Activated T-cell treated with anti-CD3 and anti-CD28 coated beads for 48 hours (primary cell): ENCODE measurements around the gene TMEM88.
A peak's percentile ranks its signal among the peaks of the same experiment; 100 is the strongest.
"Not testable (repeated sequence)": the region's sequence is repeated elsewhere in the genome, so short reads cannot be mapped to it uniquely, and the experiment has no call there.

Experiments
- DNase-seq: peaks from one replicate; pipeline ENCODE4 v3.0.0-alpha.2; 2020; ENCODE audit warnings: low read depth

TMEM88 gene

DNA sequence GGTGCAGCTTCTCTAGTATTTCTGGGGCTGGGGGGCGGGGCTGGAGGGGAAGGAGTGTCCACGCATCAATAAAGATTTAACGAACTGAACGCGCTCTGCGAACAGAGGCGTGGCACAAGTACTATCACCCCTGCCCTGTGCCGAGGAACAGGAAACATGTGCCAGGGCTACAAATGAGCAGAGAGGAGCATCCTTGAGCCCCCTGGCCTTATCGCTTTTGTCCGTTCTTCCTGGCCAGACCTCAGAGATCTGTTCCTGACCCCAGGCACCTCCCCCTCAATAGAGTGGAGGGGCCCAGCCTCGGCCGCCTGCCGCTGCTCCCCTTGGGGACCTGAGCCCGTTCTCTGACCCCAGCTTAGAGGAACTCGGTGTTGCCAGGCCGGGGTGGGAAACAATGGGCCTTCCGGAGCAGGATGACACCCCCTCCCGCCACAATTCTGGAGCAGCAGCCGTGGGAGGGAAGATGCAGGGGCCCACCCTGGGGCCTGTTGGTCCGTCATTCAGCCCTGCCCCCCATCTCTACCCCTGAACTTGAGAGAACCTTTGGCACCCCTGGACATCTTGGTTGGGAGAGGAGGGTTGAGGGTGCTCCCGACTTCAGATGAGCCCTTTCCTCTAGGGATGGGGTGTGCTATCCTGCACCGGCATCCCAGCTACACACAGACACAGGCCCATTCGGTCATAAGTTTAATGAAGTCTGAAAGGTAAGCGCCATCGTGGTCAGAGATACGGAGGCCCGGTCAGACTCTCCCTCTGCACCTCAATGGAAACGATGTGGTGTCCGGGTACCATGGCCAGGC is 1.3 kb downstream of the TMEM88 start:
- no peak for DNase-seq

- peak; percentile 87 for DNase-seq
These were observed 2.2 kb downstream of the TMEM88 start, which contains the start of gene NAA38 for GRCh38 chr17:7856811-7857712. Gene NAA38, minus strand, starts transcription at chr17:7857559. Its CDS starts 96 bp downstream, at chr17:7857463.

GRCh38 chr17:7857713-7858521 is 3.1 kb downstream of the TMEM88 start, which contains the start of gene CYB5D1:
Gene CYB5D1, plus strand, starts transcription at chr17:7858003. Its CDS starts 132 bp downstream, at chr17:7858135.
- peak; percentile 80 for DNase-seq

GRCh38 chr17:7858522-7858810 is 3.6 kb downstream of the TMEM88 start:
- DNase-seq = no peak

GRCh38 chr17:7859028-7859427 is 4.2 kb downstream of the TMEM88 start:
- no peak for DNase-seq

- no peak for DNase-seq
These were observed 8.0 kb downstream of the TMEM88 start for GRCh38 chr17:7862692-7863437.

DNA sequence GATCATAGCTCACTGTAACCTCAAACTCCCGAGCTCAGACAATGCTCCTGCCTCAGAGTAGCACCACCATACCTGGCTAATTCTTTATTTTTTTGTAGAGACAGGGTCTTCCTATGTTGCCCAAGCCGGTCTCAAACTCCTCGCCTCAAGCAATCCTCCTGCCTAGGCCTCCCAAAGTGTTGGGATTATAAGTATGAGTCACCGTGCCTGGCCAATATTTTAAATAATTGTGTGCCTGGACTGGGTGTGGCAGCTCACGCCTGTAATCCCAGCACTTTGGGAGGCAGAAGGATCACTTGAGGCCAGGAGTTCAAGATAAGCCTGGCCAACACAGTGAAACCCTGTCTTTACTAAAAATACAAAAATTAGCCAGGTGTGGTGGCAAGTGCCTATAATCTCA is 9.5 kb downstream of the TMEM88 start:
- DNase-seq = not testable (repeated sequence)

DNA sequence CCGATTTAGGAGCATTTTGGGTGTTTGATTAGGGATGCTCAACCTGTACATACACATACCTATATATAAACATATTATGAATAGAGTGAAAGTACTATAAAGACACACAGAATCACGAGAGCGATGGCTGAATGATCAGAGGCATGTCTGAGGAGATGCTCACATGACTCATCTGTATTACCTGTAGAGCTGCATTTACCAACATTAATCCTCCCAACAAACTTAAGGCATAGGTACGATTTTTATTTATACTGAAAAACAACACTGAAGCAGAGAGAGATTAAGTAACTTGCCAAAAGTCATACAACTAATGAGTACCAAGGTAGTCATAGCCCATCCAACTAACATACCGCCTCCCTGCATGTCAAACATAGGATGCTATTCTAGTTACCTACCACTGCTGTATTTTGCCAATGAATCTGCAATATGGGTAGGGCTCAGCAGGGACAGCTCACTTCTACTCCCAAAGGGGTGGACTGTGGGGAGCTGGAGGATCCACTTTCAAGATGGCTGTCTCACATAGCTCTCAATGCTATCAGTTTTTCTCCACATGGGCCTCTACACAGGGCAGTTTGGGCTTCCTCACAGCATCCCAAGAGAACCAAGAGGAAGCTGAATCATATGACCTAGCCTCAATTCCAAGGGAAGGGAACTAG is 10.3 kb downstream of the TMEM88 start:
- no peak for DNase-seq

DNA sequence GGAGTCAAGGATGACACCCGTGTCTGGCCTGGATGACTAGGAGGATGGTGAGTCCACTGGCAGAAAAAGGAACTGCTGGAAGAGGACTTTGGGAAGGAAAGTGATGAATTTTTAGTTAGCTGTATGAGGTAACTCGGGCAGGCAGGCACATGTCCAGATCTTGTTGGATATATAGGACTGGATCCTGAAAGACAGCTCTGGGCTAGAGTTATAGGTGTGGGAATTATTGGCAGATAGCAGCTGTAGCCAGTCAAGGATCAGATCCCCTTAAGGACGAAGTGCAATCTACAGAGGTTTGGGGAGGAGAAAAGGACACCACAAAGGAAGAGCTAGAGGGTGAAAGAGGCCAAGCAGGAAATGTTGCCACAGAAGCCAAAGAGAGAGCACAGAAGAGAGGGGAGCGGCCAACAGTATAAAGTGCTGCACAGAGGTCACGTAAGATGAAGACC is 13.0 kb downstream of the TMEM88 start:
- no peak for DNase-seq

GRCh38 chr17:7873051-7873450 is 18.2 kb downstream of the TMEM88 start:
- no peak for DNase-seq

DNA sequence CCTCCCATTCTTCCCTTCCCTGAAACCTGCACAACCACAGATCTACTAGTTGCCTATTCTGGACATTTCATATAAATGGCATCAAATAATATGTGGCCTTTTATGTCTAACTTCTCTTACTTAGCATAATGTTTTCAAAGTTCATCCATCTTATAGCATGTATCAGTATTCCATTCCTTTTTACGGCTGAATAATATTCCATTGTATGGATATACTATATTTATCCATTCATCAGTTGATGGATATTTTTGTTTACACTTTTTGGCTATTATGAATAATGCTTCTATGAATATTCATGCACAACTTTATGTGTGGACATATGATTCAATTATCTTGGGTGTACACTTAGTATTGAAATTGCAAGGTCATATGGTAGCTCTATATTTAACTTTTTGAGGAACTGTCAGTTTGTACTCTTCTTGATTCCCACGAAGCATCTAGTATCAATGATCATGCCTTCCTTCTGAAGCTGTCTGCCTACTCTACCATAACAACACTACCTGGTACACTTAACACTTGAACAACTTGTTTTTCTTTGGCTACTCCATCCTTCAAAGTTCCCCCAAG is 21.0 kb downstream of the TMEM88 start:
- no peak for DNase-seq

GRCh38 chr17:7878234-7878633 is 23.4 kb downstream of the TMEM88 start:
- DNase-seq = no peak

DNA sequence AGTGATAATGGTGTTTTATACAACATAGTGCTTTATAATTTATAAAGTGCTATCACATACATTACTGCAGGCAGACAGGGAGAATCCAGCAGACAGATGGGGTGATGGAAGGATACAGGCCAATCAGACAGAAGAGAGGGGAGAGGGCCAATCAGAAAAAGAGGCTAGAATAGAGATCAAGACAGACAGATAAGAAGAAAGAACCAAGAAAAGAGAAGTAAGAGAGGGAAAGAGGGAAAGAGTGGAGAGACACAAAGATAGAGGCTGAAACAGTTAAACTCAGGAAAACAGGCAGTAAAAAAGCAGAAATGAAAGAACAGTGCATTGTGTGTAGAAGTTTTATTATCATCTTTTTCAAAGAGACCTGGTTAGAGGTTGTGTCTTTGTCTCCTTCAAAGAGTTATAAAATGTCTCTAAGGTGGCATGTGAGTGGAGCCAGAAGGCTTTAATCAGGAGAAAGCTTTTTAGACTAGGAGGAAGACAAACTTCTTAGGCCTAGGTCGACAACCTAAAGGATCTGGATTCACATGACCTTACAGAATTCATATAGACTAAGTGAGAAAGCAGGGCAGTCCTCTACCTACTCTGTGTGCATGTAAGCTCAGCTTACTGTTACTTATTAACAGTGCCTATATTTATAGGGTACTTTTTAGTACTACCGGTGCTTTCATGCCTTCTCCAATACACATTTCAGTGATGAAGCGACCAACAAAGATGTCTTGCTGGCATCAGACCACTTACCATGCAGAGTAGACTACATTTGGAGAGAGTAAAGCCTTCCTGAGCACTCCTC is 25.4 kb downstream of the TMEM88 start:
- no peak for DNase-seq

- DNase-seq = no peak
These were observed 26.6 kb downstream of the TMEM88 start for GRCh38 chr17:7881276-7882054.

GRCh38 chr17:7882068-7882467 is 27.2 kb downstream of the TMEM88 start:
- no peak for DNase-seq

DNA sequence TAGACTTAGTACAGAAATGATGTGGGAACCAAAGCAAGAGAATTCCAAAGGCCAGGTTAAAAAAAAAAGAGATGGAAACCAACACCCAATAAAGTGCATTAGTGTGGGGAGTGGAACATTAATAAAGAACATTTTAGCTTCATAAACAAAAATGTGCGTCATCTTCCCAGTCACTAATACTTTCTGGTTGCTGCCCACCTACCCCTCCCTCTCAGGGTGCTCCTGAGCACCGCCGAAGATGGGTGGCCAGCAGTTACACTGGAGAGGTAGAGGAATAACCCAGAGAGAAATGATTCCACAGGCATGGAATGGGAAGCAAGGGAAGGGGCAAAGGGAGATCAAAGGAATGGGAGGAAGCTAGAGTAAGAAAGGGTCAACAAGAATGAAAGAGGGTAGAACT is 27.8 kb downstream of the TMEM88 start:
- no peak for DNase-seq

DNA sequence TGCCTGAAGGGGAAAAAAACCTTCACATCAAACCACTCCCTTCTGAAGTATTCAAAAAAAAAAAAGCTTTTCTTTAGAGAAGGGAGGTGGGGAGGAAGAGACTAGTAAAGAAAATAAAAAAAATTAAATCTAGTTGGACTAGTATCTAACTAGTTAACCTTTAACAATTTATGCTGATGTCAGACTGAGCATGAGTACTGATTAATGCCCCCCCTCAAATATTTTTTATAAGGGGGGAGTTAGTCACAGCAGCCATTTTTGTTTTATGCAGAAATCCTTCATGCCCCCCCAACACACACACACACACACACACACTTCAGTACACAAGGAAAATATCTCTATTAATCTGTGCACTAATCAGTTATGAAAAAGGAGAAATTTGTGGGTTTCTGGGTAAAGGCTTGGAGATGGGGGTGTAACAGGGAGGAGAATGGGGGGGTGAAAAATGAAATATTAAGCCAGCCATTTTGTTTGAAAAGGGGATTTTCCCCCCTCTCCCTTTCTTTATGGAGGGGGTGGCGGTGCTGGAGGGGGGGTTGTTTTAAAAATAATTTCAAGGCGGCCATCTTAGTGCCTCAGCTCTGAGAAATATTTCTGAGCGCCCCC is 29.0 kb downstream of the TMEM88 start:
- DNase-seq = no peak

GRCh38 chr17:7884581-7885366 is 29.9 kb downstream of the TMEM88 start:
- DNase-seq = peak; percentile 15
